SH-SY5Y (cell line): ENCODE measurements around the gene KRTAP29-1.

Source experiments
- GATA2 ChIP-seq: IDR thresholded peaks from 2 replicates; pipeline ENCODE4 v1.6.1; 2011; ENCODE audit warnings: mild to moderate bottlenecking, low read depth, low read length
- GATA3 ChIP-seq: IDR thresholded peaks from 2 replicates; pipeline ENCODE4 v1.6.1; 2011; ENCODE audit warnings: low read depth, mild to moderate bottlenecking, low read length, moderate library complexity

GRCh38 chr17:41284546-41284945 is 18.1 kb downstream of the KRTAP29-1 start:
- TF ChIP-seq GATA2 (no peak), GATA3 (no peak)
